Measurements from ENCODE around the gene ZBP1. TPM values are rescaled to one million over a fixed set of nuclear protein-coding genes. Genes with fewer than 3 reads are reported as not detected.

The ZBP1 gene
- polyA plus RNA-seq, 1 of the 3 experiments (the other 2 are of a cell fraction): not detected

DNA sequence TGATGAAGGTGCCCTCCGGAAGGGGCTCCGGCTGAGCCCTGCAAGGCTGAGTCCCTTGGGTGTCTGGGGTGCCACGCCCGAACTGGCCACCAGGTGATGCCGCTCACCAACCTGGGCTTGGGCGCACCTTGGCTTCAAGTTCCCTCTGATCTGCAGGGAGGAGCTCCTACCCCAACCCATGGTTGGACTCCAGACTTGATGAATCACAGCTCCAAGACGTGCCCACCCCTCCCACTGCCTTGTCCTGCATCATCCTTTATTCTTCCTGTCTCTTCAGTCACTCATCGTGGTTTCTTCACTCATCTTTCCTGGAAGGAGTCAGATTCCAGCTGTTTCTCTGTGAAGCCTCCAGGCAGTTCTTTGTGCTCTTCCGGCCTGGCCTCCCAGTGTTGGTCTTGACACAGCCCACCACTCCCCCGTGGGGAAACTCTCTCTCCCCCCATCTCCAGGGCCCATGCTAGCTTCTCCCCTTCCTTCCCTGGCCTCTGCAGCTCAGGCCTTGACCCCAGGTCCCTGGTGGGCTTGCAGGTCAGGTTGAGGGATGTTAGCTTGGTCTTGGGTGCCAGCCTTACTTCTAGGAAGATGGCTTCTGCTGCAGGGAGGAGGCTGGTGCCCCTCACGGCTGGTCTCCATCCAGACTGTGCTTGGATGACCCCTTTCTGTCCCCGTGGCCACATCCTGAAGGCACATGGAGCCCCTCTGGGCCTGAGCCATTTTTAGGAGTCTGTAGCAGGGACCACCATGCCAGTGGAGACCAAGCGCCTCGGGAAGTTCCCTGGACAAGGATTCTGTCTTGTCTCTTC lies 2.6 kb upstream of the ZBP1 start:
- peak; percentile 84 for DNase-seq
- Histone ChIP-seq H4K20me1 (ENCODE audit: insufficient read depth) (no peaks in the 10 kb centered on the region), H2AFZ (ENCODE audit: low read depth) (no peak overlapping the region), H3K9me2 (no peaks in the 10 kb centered on the region), H3K36me3 (replicated peaks in 1 of 2; ENCODE audit: control insufficient read depth in 1 of 2, insufficient read depth in 2 of 2, low read length in 1 of 2) (no peaks in the 10 kb centered on the region), H3K9ac (no peak overlapping the region), H3F3A (replicated peaks; ENCODE audit: insufficient read depth) (no peaks in the 10 kb centered on the region), H3K79me2 (ENCODE audit: insufficient read depth) (no peaks in the 10 kb centered on the region), H3K4me2 (no peak overlapping the region), H3K4me3 (ENCODE audit: low read depth in 2 of 2, low read length in 1 of 2) (no peak overlapping the region), H3K9me3 (no peaks in the 10 kb centered on the region), H3K27me3 (ENCODE audit: insufficient read depth) (no peaks in the 10 kb centered on the region), H3K4me1 (ENCODE audit: control insufficient read depth in 1 of 2, insufficient read depth in 2 of 2, low read depth in 1 of 2, low read length in 1 of 2) (peaks cover 0 to 10% of the 10 kb centered on the region in 2 experiments; a peak in 1 of 4 replicates), H3K27ac (ENCODE audit: low read depth in 2 of 2, low read length in 1 of 2) (no peak overlapping the region)
- ChIA-PET POLR2A (no interaction called here), CTCF (interaction anchor here (0.6 to 5.9 kb wide), 64 partner anchors 9 to 1216 kb away, joined by 3 to 82 read pairs (median 4); partner anchors contain the start of gene PMEPA1)
- 37% methylated on average over 7 of the region's 14 CpGs for WGBS (ENCODE audit: low lambda C conversion rate)
- TF ChIP-seq GATA2 (CRISPR knock-in tag; IDR thresholded peaks at IDR 0.05) (no peak), NFIC (IDR thresholded peaks at IDR 0.05; ENCODE audit: borderline replicate concordance) (no peak), FOXJ3 (CRISPR knock-in tag; IDR thresholded peaks at IDR 0.05) (no peak), YY1 (IDR thresholded peaks at IDR 0.05; ENCODE audit: low read depth) (no peak), PBX3 (IDR thresholded peaks at IDR 0.05) (0 out of 2 replicates have a peak, but pooled peaks have one; percentile 25), FOXM1 (IDR thresholded peaks at IDR 0.05; ENCODE audit: low read depth) (no peak), RCOR1 (IDR thresholded peaks at IDR 0.05; ENCODE audit: low read length) (no peak), POLR2AphosphoS5 (IDR thresholded peaks at IDR 0.05; ENCODE audit: low read depth, low read length) (no peak), REST (IDR thresholded peaks at IDR 0.05; ENCODE audit: low read depth, low read length) (no peak), EP300 (IDR thresholded peaks at IDR 0.05; ENCODE audit: borderline replicate concordance in 1 of 2, low read depth in 1 of 2, low read length in 1 of 2) (no peak), NRF1 (IDR thresholded peaks at IDR 0.05; ENCODE audit: low read depth, low read length) (no peak), SIN3A (IDR thresholded peaks at IDR 0.05; ENCODE audit: borderline replicate concordance, low read depth, low read length) (no peak), TAF1 (IDR thresholded peaks at IDR 0.05; ENCODE audit: borderline replicate concordance, low read depth, low read length) (no peak), SMC3 (IDR thresholded peaks at IDR 0.05; ENCODE audit: low read depth, low read length) (peak; percentile 91), RAD21 (IDR thresholded peaks at IDR 0.05; ENCODE audit: low read length) (peak; percentile 87), CHD2 (IDR thresholded peaks at IDR 0.05; ENCODE audit: low read length, partially characterized antibody) (no peak), JUND (IDR thresholded peaks at IDR 0.05) (no peak), ELF1 (IDR thresholded peaks at IDR 0.05) (no peak), TCF12 (IDR thresholded peaks at IDR 0.05) (no peak; the same call in 1 of the 2 replicates), GABPA (IDR thresholded peaks at IDR 0.05; ENCODE audit: low read depth) (no peak)
- TF ChIP-seq, protein P1, sequence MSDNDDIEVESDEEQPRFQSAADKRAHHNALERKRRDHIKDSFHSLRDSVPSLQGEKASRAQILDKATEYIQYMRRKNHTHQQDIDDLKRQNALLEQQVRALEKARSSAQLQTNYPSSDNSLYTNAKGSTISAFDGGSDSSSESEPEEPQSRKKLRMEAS (IDR thresholded peaks at IDR 0.05; ENCODE audit: low read depth): no peak
- TF ChIP-seq, protein P2, sequence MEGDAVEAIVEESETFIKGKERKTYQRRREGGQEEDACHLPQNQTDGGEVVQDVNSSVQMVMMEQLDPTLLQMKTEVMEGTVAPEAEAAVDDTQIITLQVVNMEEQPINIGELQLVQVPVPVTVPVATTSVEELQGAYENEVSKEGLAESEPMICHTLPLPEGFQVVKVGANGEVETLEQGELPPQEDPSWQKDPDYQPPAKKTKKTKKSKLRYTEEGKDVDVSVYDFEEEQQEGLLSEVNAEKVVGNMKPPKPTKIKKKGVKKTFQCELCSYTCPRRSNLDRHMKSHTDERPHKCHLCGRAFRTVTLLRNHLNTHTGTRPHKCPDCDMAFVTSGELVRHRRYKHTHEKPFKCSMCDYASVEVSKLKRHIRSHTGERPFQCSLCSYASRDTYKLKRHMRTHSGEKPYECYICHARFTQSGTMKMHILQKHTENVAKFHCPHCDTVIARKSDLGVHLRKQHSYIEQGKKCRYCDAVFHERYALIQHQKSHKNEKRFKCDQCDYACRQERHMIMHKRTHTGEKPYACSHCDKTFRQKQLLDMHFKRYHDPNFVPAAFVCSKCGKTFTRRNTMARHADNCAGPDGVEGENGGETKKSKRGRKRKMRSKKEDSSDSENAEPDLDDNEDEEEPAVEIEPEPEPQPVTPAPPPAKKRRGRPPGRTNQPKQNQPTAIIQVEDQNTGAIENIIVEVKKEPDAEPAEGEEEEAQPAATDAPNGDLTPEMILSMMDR (IDR thresholded peaks at IDR 0.05): peak; percentile 78
- TF ChIP-seq, protein P3, sequence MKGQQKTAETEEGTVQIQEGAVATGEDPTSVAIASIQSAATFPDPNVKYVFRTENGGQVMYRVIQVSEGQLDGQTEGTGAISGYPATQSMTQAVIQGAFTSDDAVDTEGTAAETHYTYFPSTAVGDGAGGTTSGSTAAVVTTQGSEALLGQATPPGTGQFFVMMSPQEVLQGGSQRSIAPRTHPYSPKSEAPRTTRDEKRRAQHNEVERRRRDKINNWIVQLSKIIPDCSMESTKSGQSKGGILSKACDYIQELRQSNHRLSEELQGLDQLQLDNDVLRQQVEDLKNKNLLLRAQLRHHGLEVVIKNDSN (IDR thresholded peaks at IDR 0.05; ENCODE audit: borderline replicate concordance, low read depth): no peak
